ENCODE measurements around the gene PGAP6.
"Not testable (repeated sequence)": the region's sequence is repeated elsewhere in the genome, so short reads cannot be mapped to it uniquely, and the experiment has no call there.

Gene PGAP6

GRCh38 chr16:396199-396598 lies 14.4 kb upstream of the PGAP6 start:
- CTCF ChIA-PET = interaction anchor here (0.7 to 1.4 kb wide), 2 partner anchors 9 to 99 kb away, joined by 3 to 4 read pairs; no protein-coding TSS in a partner anchor
- H3K4me3 ChIP-seq (ENCODE audit: control insufficient read depth in 1 of 7, extremely low read depth in 1 of 7, insufficient read depth in 4 of 7, low read depth in 2 of 7, low read length in 6 of 7) = peak overlapping the region in 6 of 7 experiments; percentile 40 to 91 (median 77)

GRCh38 chr16:392450-393030 lies 10.8 kb upstream of the PGAP6 start:
- H3K36me3 ChIP-seq (ENCODE audit: control insufficient read depth in 4 of 4, insufficient read depth in 4 of 4, low read length in 3 of 4) = no peaks in the 10 kb centered on the region
- H3K27me3 ChIP-seq (replicated peaks in 2 of 5; ENCODE audit: control insufficient read depth in 4 of 5, insufficient read depth in 5 of 5, low read length in 4 of 5) = no peaks in the 10 kb centered on the region
- peaks cover 5 to 12% (median 12%) of the 10 kb centered on the region in 4 experiments for H3K4me1 ChIP-seq (ENCODE audit: control extremely low read depth in 1 of 4, control insufficient read depth in 4 of 4, insufficient read depth in 4 of 4, low read length in 3 of 4)
- H3K4me3 ChIP-seq (ENCODE audit: control insufficient read depth in 1 of 7, extremely low read depth in 1 of 7, insufficient read depth in 4 of 7, low read depth in 2 of 7, low read length in 6 of 7) = no peak overlapping the region
- POLR2A ChIA-PET = no interaction called here
- peak in 1 of 3 donors; percentile 78 for DNase-seq
- CTCF ChIA-PET = interaction anchor here (0.5 to 3.5 kb wide), 11 partner anchors 9 to 267 kb away, joined by 3 to 11 read pairs (median 4); no protein-coding TSS in a partner anchor
- H3K9me3 ChIP-seq (ENCODE audit: control extremely low read depth in 1 of 5, control insufficient read depth in 4 of 5, insufficient read depth in 2 of 5, low read depth in 1 of 5, low read length in 4 of 5) = no peaks in the 10 kb centered on the region
- no peak overlapping the region for H3K27ac ChIP-seq (ENCODE audit: insufficient read depth in 1 of 2, low read depth in 1 of 2, low read length in 2 of 2, poor library complexity in 1 of 2, severe bottlenecking in 2 of 2)
- 92% methylated on average over 6 of the region's 7 CpGs for WGBS (ENCODE audit: insufficient coverage)

More at GRCh38 chr16:396199-396598, 14.4 kb upstream of the PGAP6 start:
- H3K27me3 ChIP-seq (replicated peaks in 2 of 5; ENCODE audit: control insufficient read depth in 4 of 5, insufficient read depth in 5 of 5, low read length in 4 of 5) = no peaks in the 10 kb centered on the region
- H3K27ac ChIP-seq (ENCODE audit: insufficient read depth in 1 of 2, low read depth in 1 of 2, low read length in 2 of 2, poor library complexity in 1 of 2, severe bottlenecking in 2 of 2) = peak overlapping the region; percentile 25 to 74
- POLR2A ChIA-PET = no interaction called here
- H3K4me1 ChIP-seq (ENCODE audit: control extremely low read depth in 1 of 4, control insufficient read depth in 4 of 4, insufficient read depth in 4 of 4, low read length in 3 of 4) = peaks cover 5 to 46% (median 41%) of the 10 kb centered on the region in 4 experiments
- WGBS (ENCODE audit: insufficient coverage) = 10% methylated on average over 2 of the region's 3 CpGs
- peaks cover 0 to 29% (median 6%) of the 10 kb centered on the region in 4 experiments for H3K36me3 ChIP-seq (ENCODE audit: control insufficient read depth in 4 of 4, insufficient read depth in 4 of 4, low read length in 3 of 4)
- no peaks in the 10 kb centered on the region for H3K9me3 ChIP-seq (ENCODE audit: control extremely low read depth in 1 of 5, control insufficient read depth in 4 of 5, insufficient read depth in 2 of 5, low read depth in 1 of 5, low read length in 4 of 5)
- DNase-seq = no peak

DNA sequence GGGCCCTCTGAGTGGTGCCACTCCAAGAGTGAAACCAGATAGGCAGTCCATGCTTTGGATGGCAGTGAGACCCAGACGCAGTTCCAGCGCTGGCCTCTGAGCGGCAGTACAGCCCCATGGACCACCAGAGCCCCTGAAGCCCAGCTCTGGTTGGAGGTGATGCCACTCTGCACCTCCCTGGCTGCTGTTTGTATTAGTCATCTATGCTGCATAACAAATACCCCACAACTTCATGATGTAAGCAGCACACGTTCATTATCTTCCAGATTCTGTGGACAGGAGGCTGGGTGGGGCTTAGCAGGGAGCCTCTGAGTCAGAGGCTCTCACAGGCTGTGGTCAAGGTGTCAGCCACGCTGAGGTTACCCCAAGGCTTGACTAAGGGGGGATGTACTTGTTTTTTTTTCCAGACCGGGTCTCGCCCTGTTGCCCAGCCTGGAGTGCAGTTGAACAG lies 10.1 kb upstream of the PGAP6 start:
- H3K9me3 ChIP-seq (ENCODE audit: control extremely low read depth in 1 of 5, control insufficient read depth in 4 of 5, insufficient read depth in 2 of 5, low read depth in 1 of 5, low read length in 4 of 5) = no peaks in the 10 kb centered on the region
- POLR2A ChIA-PET = no interaction called here
- WGBS (ENCODE audit: insufficient coverage) = 78% methylated on average over 6 of the region's 7 CpGs
- CTCF ChIA-PET = interaction anchor here (0.5 to 3.5 kb wide), 9 partner anchors 8 to 268 kb away, joined by 3 to 11 read pairs (median 4); no protein-coding TSS in a partner anchor
- no peak overlapping the region for H3K27ac ChIP-seq (ENCODE audit: insufficient read depth in 1 of 2, low read depth in 1 of 2, low read length in 2 of 2, poor library complexity in 1 of 2, severe bottlenecking in 2 of 2)
- peaks cover 5 to 12% (median 12%) of the 10 kb centered on the region in 4 experiments for H3K4me1 ChIP-seq (ENCODE audit: control extremely low read depth in 1 of 4, control insufficient read depth in 4 of 4, insufficient read depth in 4 of 4, low read length in 3 of 4)
- no peaks in the 10 kb centered on the region for H3K36me3 ChIP-seq (ENCODE audit: control insufficient read depth in 4 of 4, insufficient read depth in 4 of 4, low read length in 3 of 4)
- H3K27me3 ChIP-seq (replicated peaks in 2 of 5; ENCODE audit: control insufficient read depth in 4 of 5, insufficient read depth in 5 of 5, low read length in 4 of 5) = no peaks in the 10 kb centered on the region
- no peak overlapping the region for H3K4me3 ChIP-seq (ENCODE audit: control insufficient read depth in 1 of 7, extremely low read depth in 1 of 7, insufficient read depth in 4 of 7, low read depth in 2 of 7, low read length in 6 of 7)
- DNase-seq = peak; percentile 76 to 91 (median 88)

DNA sequence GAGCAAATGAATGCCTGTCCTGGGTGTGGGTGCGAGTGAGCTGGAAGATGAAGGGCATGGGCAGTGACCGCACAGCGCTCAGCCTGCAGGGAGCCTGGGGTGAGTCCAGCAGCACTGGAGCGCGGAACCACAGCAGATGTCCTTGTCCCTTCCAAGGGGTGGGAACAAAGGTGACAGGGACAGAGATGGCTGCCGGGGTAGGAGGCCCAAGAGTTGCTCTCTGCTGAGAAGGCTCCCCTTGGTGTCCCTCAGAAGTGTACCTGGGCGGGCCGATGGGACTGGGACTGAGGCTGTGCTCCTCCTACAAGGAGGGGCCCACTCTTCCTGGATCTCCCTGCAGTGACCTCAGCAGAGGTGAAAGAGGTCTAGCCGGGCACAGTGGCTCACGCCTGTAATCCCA lies 7.6 kb upstream of the PGAP6 start:
- 100% methylated on average over 9 of the region's 10 CpGs for WGBS (ENCODE audit: insufficient coverage)
- CTCF ChIA-PET = no interaction called here
- Histone ChIP-seq H3K36me3 (ENCODE audit: control insufficient read depth in 4 of 4, insufficient read depth in 4 of 4, low read length in 3 of 4) (no peaks in the 10 kb centered on the region), H3K27me3 (replicated peaks in 2 of 5; ENCODE audit: control insufficient read depth in 4 of 5, insufficient read depth in 5 of 5, low read length in 4 of 5) (no peaks in the 10 kb centered on the region), H3K4me3 (ENCODE audit: control insufficient read depth in 1 of 7, extremely low read depth in 1 of 7, insufficient read depth in 4 of 7, low read depth in 2 of 7, low read length in 6 of 7) (no peak overlapping the region), H3K9me3 (ENCODE audit: control extremely low read depth in 1 of 5, control insufficient read depth in 4 of 5, insufficient read depth in 2 of 5, low read depth in 1 of 5, low read length in 4 of 5) (no peaks in the 10 kb centered on the region), H3K4me1 (ENCODE audit: control extremely low read depth in 1 of 4, control insufficient read depth in 4 of 4, insufficient read depth in 4 of 4, low read length in 3 of 4) (peaks cover 0 to 8% (median 4%) of the 10 kb centered on the region in 4 experiments), H3K27ac (ENCODE audit: insufficient read depth in 1 of 2, low read depth in 1 of 2, low read length in 2 of 2, poor library complexity in 1 of 2, severe bottlenecking in 2 of 2) (no peak overlapping the region)
- DNase-seq = no peak
- POLR2A ChIA-PET = no interaction called here

DNA sequence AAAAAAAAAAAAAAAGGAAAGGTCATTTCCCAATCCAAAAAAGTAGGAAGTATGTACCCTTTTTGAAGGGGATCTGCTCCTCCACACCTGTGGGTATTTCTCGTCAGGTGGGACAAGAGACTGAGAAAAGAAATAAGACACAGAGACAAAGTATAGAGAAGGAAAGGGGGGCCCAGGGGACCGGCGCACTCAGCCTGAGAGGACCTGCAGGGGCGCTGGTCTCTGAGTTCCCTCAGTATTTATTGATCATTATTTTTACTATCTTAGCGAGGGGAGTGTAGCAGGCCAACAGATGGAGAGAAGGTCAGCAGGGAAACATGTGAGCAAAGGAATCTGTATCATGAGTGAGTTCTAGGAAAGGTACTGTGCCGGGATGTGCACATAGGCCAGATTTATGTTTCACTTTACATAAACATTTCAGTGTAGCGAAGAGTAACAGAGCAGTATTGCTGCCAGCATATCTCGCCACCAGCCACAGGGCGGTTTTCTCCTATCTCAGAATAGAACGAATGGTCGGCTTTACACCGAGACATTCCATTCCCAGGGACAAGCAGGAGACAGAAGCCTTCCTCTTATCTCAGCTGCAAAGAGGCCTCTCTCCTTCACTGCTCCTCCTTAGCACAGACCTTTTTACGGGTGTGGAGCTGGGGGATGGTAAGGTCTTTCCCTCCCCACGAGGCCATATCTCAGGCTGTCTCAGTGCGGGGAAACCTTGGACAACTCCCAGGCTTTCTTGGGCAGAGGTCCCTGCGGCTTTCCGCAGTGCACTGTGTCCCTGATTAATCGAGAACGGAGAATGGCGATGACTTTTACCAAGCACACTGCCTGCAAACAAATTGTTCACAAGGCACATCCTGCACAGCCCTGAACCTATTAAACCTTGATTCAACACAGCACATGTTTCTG lies 6.2 kb upstream of the PGAP6 start:
- DNase-seq; CTCF ChIA-PET; H3K27ac ChIP-seq (ENCODE audit: insufficient read depth in 1 of 2, low read depth in 1 of 2, low read length in 2 of 2, poor library complexity in 1 of 2, severe bottlenecking in 2 of 2); H3K27me3 ChIP-seq (replicated peaks in 2 of 5; ENCODE audit: control insufficient read depth in 4 of 5, insufficient read depth in 5 of 5, low read length in 4 of 5); H3K36me3 ChIP-seq (ENCODE audit: control insufficient read depth in 4 of 4, insufficient read depth in 4 of 4, low read length in 3 of 4); H3K9me3 ChIP-seq (ENCODE audit: control extremely low read depth in 1 of 5, control insufficient read depth in 4 of 5, insufficient read depth in 2 of 5, low read depth in 1 of 5, low read length in 4 of 5); POLR2A ChIA-PET; H3K4me3 ChIP-seq (ENCODE audit: control insufficient read depth in 1 of 7, extremely low read depth in 1 of 7, insufficient read depth in 4 of 7, low read depth in 2 of 7, low read length in 6 of 7): not testable (repeated sequence)
- H3K4me1 ChIP-seq (ENCODE audit: control extremely low read depth in 1 of 4, control insufficient read depth in 4 of 4, insufficient read depth in 4 of 4, low read length in 3 of 4) = peaks cover 0 to 22% (median 15%) of the 10 kb centered on the region in 4 experiments
- WGBS (ENCODE audit: insufficient coverage) = 96% methylated on average over 18 of the region's 20 CpGs

GRCh38 chr16:386641-387156 lies 4.9 kb upstream of the PGAP6 start:
- WGBS (ENCODE audit: insufficient coverage) = 85% methylated on average over 18 of the region's 19 CpGs
- ChIA-PET POLR2A (interaction anchor here (1.1 kb wide), 1 partner anchor 11 kb away, joined by 4 read pairs; no protein-coding TSS in a partner anchor), CTCF (interaction anchor here (0.6 to 1.1 kb wide), 4 partner anchors 10 to 39 kb away, joined by 4 to 5 read pairs (median 4); partner anchors contain the start of gene RAB11FIP3)

More at GRCh38 chr16:386641-387156, 4.9 kb upstream of the PGAP6 start:
- Histone ChIP-seq H3K27ac (ENCODE audit: insufficient read depth in 1 of 2, low read depth in 1 of 2, low read length in 2 of 2, poor library complexity in 1 of 2, severe bottlenecking in 2 of 2) (no peak overlapping the region), H3K27me3 (replicated peaks in 2 of 5; ENCODE audit: control insufficient read depth in 4 of 5, insufficient read depth in 5 of 5, low read length in 4 of 5) (no peaks in the 10 kb centered on the region), H3K36me3 (ENCODE audit: control insufficient read depth in 4 of 4, insufficient read depth in 4 of 4, low read length in 3 of 4) (no peaks in the 10 kb centered on the region), H3K4me3 (ENCODE audit: control insufficient read depth in 1 of 7, extremely low read depth in 1 of 7, insufficient read depth in 4 of 7, low read depth in 2 of 7, low read length in 6 of 7) (no peak overlapping the region), H3K9me3 (ENCODE audit: control extremely low read depth in 1 of 5, control insufficient read depth in 4 of 5, insufficient read depth in 2 of 5, low read depth in 1 of 5, low read length in 4 of 5) (no peaks in the 10 kb centered on the region), H3K4me1 (ENCODE audit: control extremely low read depth in 1 of 4, control insufficient read depth in 4 of 4, insufficient read depth in 4 of 4, low read length in 3 of 4) (peaks cover 0 to 31% (median 21%) of the 10 kb centered on the region in 4 experiments)
- DNase-seq = no peak
